BE2C (cell line): ENCODE results near the gene IFI27L1.

ENCODE experiments used
- DNase-seq: peaks from one replicate; pipeline ENCODE4 v3.0.0-alpha.2; 2020
- H3K27me3 ChIP-seq: fragments of 250-450 bp; sonication (Bioruptor Pico); 2 replicates; pipeline ENCODE4 v1.5.1; 2020; ENCODE audit warnings: mild to moderate bottlenecking
- H3K36me3 ChIP-seq: fragments of 250-450 bp; sonication (Bioruptor Pico); 2 replicates; pipeline ENCODE4 v1.5.1; 2020; ENCODE audit warnings: mild to moderate bottlenecking
- H3K4me1 ChIP-seq: fragments of 250-450 bp; sonication (Bioruptor Pico); 2 replicates; pipeline ENCODE4 v1.5.1; 2020
- H3K4me3 ChIP-seq: 2 replicates; pipeline ENCODE4 v1.5.1; 2011; ENCODE audit warnings: low read depth, low read length
- H3K9me3 ChIP-seq: fragments of 250-450 bp; sonication (Bioruptor Pico); 2 replicates; pipeline ENCODE4 v1.5.1; 2020
- TF ChIP-seq, protein P1 (sequence below): IDR thresholded peaks from 2 replicates; pipeline ENCODE4 v1.5.1; 2012; ENCODE audit warnings: mild to moderate bottlenecking, low read depth, low read length

IFI27L1 gene

DNA sequence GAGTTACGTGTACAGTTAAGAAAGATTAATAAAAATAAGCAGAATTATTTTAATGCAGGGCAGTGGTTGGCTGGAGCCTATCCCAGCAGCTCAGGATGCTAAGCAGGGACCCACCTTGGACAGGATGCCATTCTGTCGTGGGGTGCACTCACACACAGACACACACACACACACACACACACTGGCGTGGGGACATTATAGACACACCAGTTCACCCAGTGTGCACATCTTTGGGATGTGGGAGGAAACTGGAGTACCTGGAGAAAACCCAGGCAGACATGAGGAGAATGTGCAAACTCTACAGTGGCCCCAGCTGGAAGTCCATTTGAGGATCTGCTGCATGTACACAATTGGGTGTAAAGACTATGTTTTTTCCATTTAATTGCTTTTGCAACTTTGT lies 61.1 kb downstream of the IFI27L1 start:
- H3K9me3 ChIP-seq: no peaks in the 10 kb centered on the region
- H3K4me1 ChIP-seq: no peaks in the 10 kb centered on the region
- H3K27me3 ChIP-seq: no peaks in the 10 kb centered on the region
- H3K4me3 ChIP-seq: no peak overlapping the region
- TF ChIP-seq, protein P1, sequence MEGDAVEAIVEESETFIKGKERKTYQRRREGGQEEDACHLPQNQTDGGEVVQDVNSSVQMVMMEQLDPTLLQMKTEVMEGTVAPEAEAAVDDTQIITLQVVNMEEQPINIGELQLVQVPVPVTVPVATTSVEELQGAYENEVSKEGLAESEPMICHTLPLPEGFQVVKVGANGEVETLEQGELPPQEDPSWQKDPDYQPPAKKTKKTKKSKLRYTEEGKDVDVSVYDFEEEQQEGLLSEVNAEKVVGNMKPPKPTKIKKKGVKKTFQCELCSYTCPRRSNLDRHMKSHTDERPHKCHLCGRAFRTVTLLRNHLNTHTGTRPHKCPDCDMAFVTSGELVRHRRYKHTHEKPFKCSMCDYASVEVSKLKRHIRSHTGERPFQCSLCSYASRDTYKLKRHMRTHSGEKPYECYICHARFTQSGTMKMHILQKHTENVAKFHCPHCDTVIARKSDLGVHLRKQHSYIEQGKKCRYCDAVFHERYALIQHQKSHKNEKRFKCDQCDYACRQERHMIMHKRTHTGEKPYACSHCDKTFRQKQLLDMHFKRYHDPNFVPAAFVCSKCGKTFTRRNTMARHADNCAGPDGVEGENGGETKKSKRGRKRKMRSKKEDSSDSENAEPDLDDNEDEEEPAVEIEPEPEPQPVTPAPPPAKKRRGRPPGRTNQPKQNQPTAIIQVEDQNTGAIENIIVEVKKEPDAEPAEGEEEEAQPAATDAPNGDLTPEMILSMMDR: no peak
- no peak for DNase-seq
- H3K36me3 ChIP-seq: no peaks in the 10 kb centered on the region

GRCh38 chr14:94142836-94143235 lies 61.7 kb downstream of the IFI27L1 start:
- no peak for DNase-seq
- Histone ChIP-seq H3K4me1 (no peaks in the 10 kb centered on the region), H3K9me3 (no peaks in the 10 kb centered on the region), H3K27me3 (no peaks in the 10 kb centered on the region), H3K4me3 (no peak overlapping the region), H3K36me3 (no peaks in the 10 kb centered on the region)
- TF ChIP-seq, protein P1: no peak

- no peaks in the 10 kb centered on the region for H3K4me1 ChIP-seq
- no peaks in the 10 kb centered on the region for H3K9me3 ChIP-seq
- DNase-seq: no peak
- H3K36me3 ChIP-seq: no peaks in the 10 kb centered on the region
- TF ChIP-seq, protein P1: peak; percentile 55
- H3K4me3 ChIP-seq: no peak overlapping the region
- no peaks in the 10 kb centered on the region for H3K27me3 ChIP-seq
Observed at GRCh38 chr14:94143239-94143638, 62.1 kb downstream of the IFI27L1 start.

- no peak overlapping the region for H3K4me3 ChIP-seq
- H3K36me3 ChIP-seq: no peaks in the 10 kb centered on the region
- no peaks in the 10 kb centered on the region for H3K27me3 ChIP-seq
- TF ChIP-seq, protein P1: no peak
- no peaks in the 10 kb centered on the region for H3K9me3 ChIP-seq
- H3K4me1 ChIP-seq: no peaks in the 10 kb centered on the region
- no peak for DNase-seq
Observed at GRCh38 chr14:94143711-94144110, 62.6 kb downstream of the IFI27L1 start.

- Histone ChIP-seq H3K27me3 (no peaks in the 10 kb centered on the region), H3K4me3 (no peak overlapping the region), H3K36me3 (no peaks in the 10 kb centered on the region), H3K4me1 (no peaks in the 10 kb centered on the region), H3K9me3 (no peaks in the 10 kb centered on the region)
- TF ChIP-seq, protein P1: no peak
- no peak for DNase-seq
Observed at GRCh38 chr14:94144765-94145164, 63.7 kb downstream of the IFI27L1 start.

- Histone ChIP-seq H3K4me3 (no peak overlapping the region), H3K27me3 (no peaks in the 10 kb centered on the region), H3K36me3 (no peaks in the 10 kb centered on the region), H3K4me1 (no peaks in the 10 kb centered on the region), H3K9me3 (no peaks in the 10 kb centered on the region)
- TF ChIP-seq, protein P1: no peak
- no peak for DNase-seq
Observed at GRCh38 chr14:94145902-94146527, 64.9 kb downstream of the IFI27L1 start.
